ENCODE data around the gene ATL1.

DNA sequence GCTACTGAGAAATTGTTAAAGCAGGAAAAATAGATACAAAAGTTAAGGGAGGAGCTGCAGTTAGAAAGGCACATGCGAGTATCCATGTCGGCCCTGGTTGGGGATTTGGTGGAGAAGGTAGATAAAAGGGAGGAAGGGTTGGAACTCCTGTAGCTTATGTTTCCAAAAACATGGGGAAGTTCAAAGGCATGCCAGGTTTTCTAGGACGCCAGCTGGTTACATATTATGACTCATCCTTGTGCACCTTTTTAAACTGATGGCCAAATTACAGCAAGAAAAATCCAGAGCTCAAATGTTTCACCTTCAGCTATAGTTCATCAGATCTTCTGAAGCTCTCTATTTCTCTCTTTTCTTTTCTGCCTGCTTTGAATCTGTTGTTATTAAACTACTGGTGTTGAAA, 14.3 kb upstream of the ATL1 start:
- TF ChIP-seq EZH2 (IDR thresholded peaks at IDR 0.05; ENCODE audit: borderline replicate concordance, low read length), result no peak
- TF ChIP-seq, protein P1, sequence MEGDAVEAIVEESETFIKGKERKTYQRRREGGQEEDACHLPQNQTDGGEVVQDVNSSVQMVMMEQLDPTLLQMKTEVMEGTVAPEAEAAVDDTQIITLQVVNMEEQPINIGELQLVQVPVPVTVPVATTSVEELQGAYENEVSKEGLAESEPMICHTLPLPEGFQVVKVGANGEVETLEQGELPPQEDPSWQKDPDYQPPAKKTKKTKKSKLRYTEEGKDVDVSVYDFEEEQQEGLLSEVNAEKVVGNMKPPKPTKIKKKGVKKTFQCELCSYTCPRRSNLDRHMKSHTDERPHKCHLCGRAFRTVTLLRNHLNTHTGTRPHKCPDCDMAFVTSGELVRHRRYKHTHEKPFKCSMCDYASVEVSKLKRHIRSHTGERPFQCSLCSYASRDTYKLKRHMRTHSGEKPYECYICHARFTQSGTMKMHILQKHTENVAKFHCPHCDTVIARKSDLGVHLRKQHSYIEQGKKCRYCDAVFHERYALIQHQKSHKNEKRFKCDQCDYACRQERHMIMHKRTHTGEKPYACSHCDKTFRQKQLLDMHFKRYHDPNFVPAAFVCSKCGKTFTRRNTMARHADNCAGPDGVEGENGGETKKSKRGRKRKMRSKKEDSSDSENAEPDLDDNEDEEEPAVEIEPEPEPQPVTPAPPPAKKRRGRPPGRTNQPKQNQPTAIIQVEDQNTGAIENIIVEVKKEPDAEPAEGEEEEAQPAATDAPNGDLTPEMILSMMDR (conservative IDR thresholded peaks at IDR 0.05 in 1 of 2, IDR thresholded peaks at IDR 0.05 in 1 of 2; ENCODE audit: extremely low read depth in 1 of 2, insufficient read depth in 1 of 2, low read depth in 1 of 2, low read length in 2 of 2), result no peak

All from mammary epithelial cell (primary cell).